ENCODE data around the gene AGBL4. TPM values are rescaled to one million over a fixed set of nuclear protein-coding genes. Genes with fewer than 3 reads are reported as not detected.

The AGBL4 gene
- total and polyA plus RNA-seq, 2 donors, result 0.08 to 0.37 TPM

- no peak for DNase-seq (ENCODE audit: extremely low spot score)
- H3K36me3 ChIP-seq (ENCODE audit: insufficient read depth), result no peaks in the 10 kb centered on the region
- WGBS, result 47% methylated on average over 5 of the region's 5 CpGs
- no peaks in the 10 kb centered on the region for H3K4me1 ChIP-seq (ENCODE audit: insufficient read depth)
- no peak overlapping the region for H3K27ac ChIP-seq (ENCODE audit: low read depth)
- H3K4me3 ChIP-seq (ENCODE audit: low read depth, low read length), result no peak overlapping the region
These were observed 1470.7 kb downstream of the AGBL4 start for GRCh38 chr1:48552903-48553606.

GRCh38 chr1:48552420-48552819 is 1471.3 kb downstream of the AGBL4 start:
- H3K4me1 ChIP-seq (ENCODE audit: insufficient read depth), result no peaks in the 10 kb centered on the region
- no peak for DNase-seq (ENCODE audit: extremely low spot score)
- no peaks in the 10 kb centered on the region for H3K36me3 ChIP-seq (ENCODE audit: insufficient read depth)
- WGBS, result 45% methylated on average over 1 of the region's 1 CpG
- no peak overlapping the region for H3K27ac ChIP-seq (ENCODE audit: low read depth)
- no peak overlapping the region for H3K4me3 ChIP-seq (ENCODE audit: low read depth, low read length)

GRCh38 chr1:48548985-48549384 is 1474.8 kb downstream of the AGBL4 start:
- Histone ChIP-seq H3K36me3 (ENCODE audit: insufficient read depth) (no peaks in the 10 kb centered on the region), H3K4me3 (ENCODE audit: low read depth, low read length) (no peak overlapping the region), H3K4me1 (ENCODE audit: insufficient read depth) (no peaks in the 10 kb centered on the region), H3K27ac (ENCODE audit: low read depth) (no peak overlapping the region)
- DNase-seq (ENCODE audit: extremely low spot score), result no peak

GRCh38 chr1:48547561-48548220 is 1476.1 kb downstream of the AGBL4 start:
- DNase-seq (ENCODE audit: extremely low spot score), result no peak
- H3K36me3 ChIP-seq (ENCODE audit: insufficient read depth), result no peaks in the 10 kb centered on the region
- no peak overlapping the region for H3K27ac ChIP-seq (ENCODE audit: low read depth)
- H3K4me3 ChIP-seq (ENCODE audit: low read depth, low read length), result no peak overlapping the region
- WGBS, result 74% methylated on average over 1 of the region's 1 CpG
- no peaks in the 10 kb centered on the region for H3K4me1 ChIP-seq (ENCODE audit: insufficient read depth)

GRCh38 chr1:48543854-48544253 is 1479.9 kb downstream of the AGBL4 start:
- H3K4me1 ChIP-seq (ENCODE audit: insufficient read depth), result no peaks in the 10 kb centered on the region
- no peak overlapping the region for H3K4me3 ChIP-seq (ENCODE audit: low read depth, low read length)
- H3K36me3 ChIP-seq (ENCODE audit: insufficient read depth), result no peaks in the 10 kb centered on the region
- DNase-seq (ENCODE audit: extremely low spot score), result no peak
- H3K27ac ChIP-seq (ENCODE audit: low read depth), result no peak overlapping the region

GRCh38 chr1:48540587-48540986 is 1483.2 kb downstream of the AGBL4 start:
- Histone ChIP-seq H3K27ac (ENCODE audit: low read depth) (no peak overlapping the region), H3K36me3 (ENCODE audit: insufficient read depth) (no peaks in the 10 kb centered on the region), H3K4me1 (ENCODE audit: insufficient read depth) (no peaks in the 10 kb centered on the region), H3K4me3 (ENCODE audit: low read depth, low read length) (no peak overlapping the region)
- DNase-seq (ENCODE audit: extremely low spot score), result no peak
- 21% methylated on average over 3 of the region's 3 CpGs for WGBS

- no peak for DNase-seq (ENCODE audit: extremely low spot score)
- Histone ChIP-seq H3K4me3 (ENCODE audit: low read depth, low read length) (no peak overlapping the region), H3K36me3 (ENCODE audit: insufficient read depth) (no peaks in the 10 kb centered on the region), H3K4me1 (ENCODE audit: insufficient read depth) (no peaks in the 10 kb centered on the region), H3K27ac (ENCODE audit: low read depth) (no peak overlapping the region)
- 86% methylated on average over 3 of the region's 3 CpGs for WGBS
These were observed 1487.3 kb downstream of the AGBL4 start for GRCh38 chr1:48536477-48536876.

- no peaks in the 10 kb centered on the region for H3K4me1 ChIP-seq (ENCODE audit: insufficient read depth)
- no peak overlapping the region for H3K4me3 ChIP-seq (ENCODE audit: low read depth, low read length)
- DNase-seq (ENCODE audit: extremely low spot score), result no peak
- H3K36me3 ChIP-seq (ENCODE audit: insufficient read depth), result no peaks in the 10 kb centered on the region
- H3K27ac ChIP-seq (ENCODE audit: low read depth), result no peak overlapping the region
- WGBS, result 8% methylated on average over 1 of the region's 1 CpG
These were observed 1490.8 kb downstream of the AGBL4 start for GRCh38 chr1:48532976-48533375.

- 1% methylated on average over 2 of the region's 2 CpGs for WGBS
- H3K36me3 ChIP-seq (ENCODE audit: insufficient read depth), result no peaks in the 10 kb centered on the region
- no peak overlapping the region for H3K27ac ChIP-seq (ENCODE audit: low read depth)
- no peak for DNase-seq (ENCODE audit: extremely low spot score)
- H3K4me1 ChIP-seq (ENCODE audit: insufficient read depth), result no peaks in the 10 kb centered on the region
- no peak overlapping the region for H3K4me3 ChIP-seq (ENCODE audit: low read depth, low read length)
These were observed 1492.9 kb downstream of the AGBL4 start for GRCh38 chr1:48530727-48531351.

GRCh38 chr1:48527051-48527450 is 1496.7 kb downstream of the AGBL4 start:
- Histone ChIP-seq H3K4me1 (ENCODE audit: insufficient read depth) (no peaks in the 10 kb centered on the region), H3K4me3 (ENCODE audit: low read depth, low read length) (no peak overlapping the region), H3K36me3 (ENCODE audit: insufficient read depth) (no peaks in the 10 kb centered on the region), H3K27ac (ENCODE audit: low read depth) (no peak overlapping the region)
- WGBS, result 84% methylated on average over 5 of the region's 5 CpGs
- DNase-seq (ENCODE audit: extremely low spot score), result no peak

- Histone ChIP-seq H3K4me3 (ENCODE audit: low read depth, low read length) (no peak overlapping the region), H3K27ac (ENCODE audit: low read depth) (no peak overlapping the region), H3K36me3 (ENCODE audit: insufficient read depth) (no peaks in the 10 kb centered on the region), H3K4me1 (ENCODE audit: insufficient read depth) (no peaks in the 10 kb centered on the region)
- WGBS, result 59% methylated on average over 4 of the region's 4 CpGs
- DNase-seq (ENCODE audit: extremely low spot score), result no peak
These were observed 1497.6 kb downstream of the AGBL4 start for GRCh38 chr1:48526008-48526710.

- WGBS, result 77% methylated on average over 1 of the region's 1 CpG
- no peak for DNase-seq (ENCODE audit: extremely low spot score)
- no peak overlapping the region for H3K27ac ChIP-seq (ENCODE audit: low read depth)
These were observed 1498.8 kb downstream of the AGBL4 start for GRCh38 chr1:48524892-48525467.

GRCh38 chr1:48523558-48523957 is 1500.2 kb downstream of the AGBL4 start:
- no peak for DNase-seq (ENCODE audit: extremely low spot score)
- WGBS, result 84% methylated on average over 3 of the region's 3 CpGs
- H3K4me1 ChIP-seq (ENCODE audit: insufficient read depth), result no peaks in the 10 kb centered on the region
- H3K27ac ChIP-seq (ENCODE audit: low read depth), result no peak overlapping the region
- H3K4me3 ChIP-seq (ENCODE audit: low read depth, low read length), result no peak overlapping the region
- H3K36me3 ChIP-seq (ENCODE audit: insufficient read depth), result no peaks in the 10 kb centered on the region

More at GRCh38 chr1:48524892-48525467, 1498.8 kb downstream of the AGBL4 start:
- no peaks in the 10 kb centered on the region for H3K4me1 ChIP-seq (ENCODE audit: insufficient read depth)
- H3K36me3 ChIP-seq (ENCODE audit: insufficient read depth), result no peaks in the 10 kb centered on the region
- H3K4me3 ChIP-seq (ENCODE audit: low read depth, low read length), result no peak overlapping the region

Measured in urinary bladder (tissue), 4 donors.